Effector CD8-positive, alpha-beta T cell (primary cell): ENCODE results near the gene TMEM92.

Source experiments
- DNase-seq: peaks from one replicate; lab custom pipeline; 2025; lab: John Stamatoyannopoulos, UW
- total RNA-seq, 4 experiments: gene quantifications; one replicate each; lab custom pipeline; 2026; lab: John Stamatoyannopoulos, UW

TMEM92 gene
- 0 reads per million in 4 experiments for total RNA-seq

GRCh38 chr17:50274142-50274896 lies at the start of gene TMEM92:
Gene TMEM92 (plus strand): TSS chr17:50274466. CDS start chr17:50274502, 36 bp downstream.
- no peak for DNase-seq

- no peak for DNase-seq
Observed at GRCh38 chr17:50225701-50226240, 48.5 kb upstream of the TMEM92 start.

GRCh38 chr17:50234581-50234980 lies 39.7 kb upstream of the TMEM92 start:
- no peak for DNase-seq

- no peak for DNase-seq
Observed at GRCh38 chr17:50237901-50238300, 36.4 kb upstream of the TMEM92 start.

- DNase-seq, result no peak
Observed at GRCh38 chr17:50238601-50239280, 35.5 kb upstream of the TMEM92 start.

- DNase-seq, result no peak
Observed at GRCh38 chr17:50239937-50240336, 34.3 kb upstream of the TMEM92 start.

- DNase-seq, result no peak
Observed at GRCh38 chr17:50240851-50241250, 33.4 kb upstream of the TMEM92 start.

GRCh38 chr17:50241431-50241830 lies 32.8 kb upstream of the TMEM92 start:
- no peak for DNase-seq

GRCh38 chr17:50244771-50245170 lies 29.5 kb upstream of the TMEM92 start:
- no peak for DNase-seq

GRCh38 chr17:50248255-50248654 lies 26.0 kb upstream of the TMEM92 start:
- DNase-seq, result no peak

- no peak for DNase-seq
Observed at GRCh38 chr17:50252781-50253180, 21.5 kb upstream of the TMEM92 start.

- no peak for DNase-seq
Observed at GRCh38 chr17:50255766-50256635, 18.3 kb upstream of the TMEM92 start.

- DNase-seq, result no peak
Observed at GRCh38 chr17:50256826-50257618, 17.2 kb upstream of the TMEM92 start.

- DNase-seq, result no peak
Observed at GRCh38 chr17:50257676-50258224, 16.5 kb upstream of the TMEM92 start.

- DNase-seq, result no peak
Observed at GRCh38 chr17:50258647-50259476, 15.4 kb upstream of the TMEM92 start.

- DNase-seq, result no peak
Observed at GRCh38 chr17:50259477-50260324, 14.6 kb upstream of the TMEM92 start.

- no peak for DNase-seq
Observed at GRCh38 chr17:50260501-50260911, 13.8 kb upstream of the TMEM92 start.

- DNase-seq, result no peak
Observed at GRCh38 chr17:50261051-50261915, 13.0 kb upstream of the TMEM92 start.
